Type B pancreatic cell (in vitro differentiated cells): Measurements from ENCODE around the gene SLC18B1. TPM values are rescaled to one million over a fixed set of nuclear protein-coding genes. Genes with fewer than 3 reads are reported as not detected.
A peak's percentile ranks its signal among the peaks of the same experiment; 100 is the strongest.

Source experiments
- DNase-seq: peaks from one replicate; pipeline ENCODE4 v3.0.0; 2021; ENCODE audit warnings: mixed read lengths; ENCODE audit not compliant: unreplicated experiment; ENCODE audit errors: extremely low spot score
- H3K27ac Mint-ChIP-seq: 2 replicates; pipeline ENCODE4 v1.8.0; 2021; ENCODE audit warnings: mild to moderate bottlenecking, mixed read lengths
- H3K27me3 Mint-ChIP-seq: 2 replicates; pipeline ENCODE4 v1.8.0; 2021; ENCODE audit warnings: mixed read lengths
- H3K36me3 Mint-ChIP-seq: 2 replicates; pipeline ENCODE4 v1.8.0; 2021; ENCODE audit warnings: mixed read lengths
- H3K4me1 Mint-ChIP-seq: one replicate; pipeline ENCODE4 v1.8.0; 2021; ENCODE audit warnings: mixed read lengths; ENCODE audit not compliant: unreplicated experiment
- H3K4me3 Mint-ChIP-seq: 2 replicates; pipeline ENCODE4 v1.8.0; 2021; ENCODE audit warnings: mild to moderate bottlenecking, mixed read lengths
- H3K9me3 Mint-ChIP-seq: 2 replicates; pipeline ENCODE4 v1.8.0; 2021; ENCODE audit warnings: mixed read lengths
- total RNA-seq: library from RNA; stranded (reverse); gene quantifications from 2 replicates; pipeline ENCODE4 v1.2.1, GENCODE V29; 2021; ENCODE audit warnings: low replicate concordance
- TF ChIP-seq, protein P1 (sequence below): fragments of 200-600 bp; sonication (generic); conservative IDR thresholded peaks from 2 replicates; pipeline ENCODE4 v1.5.0; 2021; ENCODE audit warnings: antibody characterized with exemption, mild to moderate bottlenecking

Gene SLC18B1
- total RNA-seq, 1 donor from 2014 or later = 19.3 TPM

GRCh38 chr6:132820629-132821381, 22.4 kb upstream of the SLC18B1 start:
- peak overlapping the region; percentile 19 for H3K27ac Mint-ChIP-seq

GRCh38 chr6:132819405-132820161, 21.1 kb upstream of the SLC18B1 start:
- Mint-ChIP-seq H3K36me3 (peaks cover 49% of the 10 kb centered on the region), H3K4me1 (peaks cover 38% of the 10 kb centered on the region), H3K9me3 (no peaks in the 10 kb centered on the region), H3K4me3 (peak overlapping the region; percentile 30), H3K27me3 (peaks cover under 1% of the 10 kb centered on the region), H3K27ac (peak overlapping the region; percentile 79)
- TF ChIP-seq, protein P1, sequence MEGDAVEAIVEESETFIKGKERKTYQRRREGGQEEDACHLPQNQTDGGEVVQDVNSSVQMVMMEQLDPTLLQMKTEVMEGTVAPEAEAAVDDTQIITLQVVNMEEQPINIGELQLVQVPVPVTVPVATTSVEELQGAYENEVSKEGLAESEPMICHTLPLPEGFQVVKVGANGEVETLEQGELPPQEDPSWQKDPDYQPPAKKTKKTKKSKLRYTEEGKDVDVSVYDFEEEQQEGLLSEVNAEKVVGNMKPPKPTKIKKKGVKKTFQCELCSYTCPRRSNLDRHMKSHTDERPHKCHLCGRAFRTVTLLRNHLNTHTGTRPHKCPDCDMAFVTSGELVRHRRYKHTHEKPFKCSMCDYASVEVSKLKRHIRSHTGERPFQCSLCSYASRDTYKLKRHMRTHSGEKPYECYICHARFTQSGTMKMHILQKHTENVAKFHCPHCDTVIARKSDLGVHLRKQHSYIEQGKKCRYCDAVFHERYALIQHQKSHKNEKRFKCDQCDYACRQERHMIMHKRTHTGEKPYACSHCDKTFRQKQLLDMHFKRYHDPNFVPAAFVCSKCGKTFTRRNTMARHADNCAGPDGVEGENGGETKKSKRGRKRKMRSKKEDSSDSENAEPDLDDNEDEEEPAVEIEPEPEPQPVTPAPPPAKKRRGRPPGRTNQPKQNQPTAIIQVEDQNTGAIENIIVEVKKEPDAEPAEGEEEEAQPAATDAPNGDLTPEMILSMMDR = no peak
- no peak for DNase-seq

More at GRCh38 chr6:132820629-132821381, 22.4 kb upstream of the SLC18B1 start:
- Mint-ChIP-seq H3K4me3 (no peak overlapping the region), H3K4me1 (peaks cover 38% of the 10 kb centered on the region), H3K36me3 (peaks cover 38% of the 10 kb centered on the region), H3K9me3 (no peaks in the 10 kb centered on the region), H3K27me3 (no peaks in the 10 kb centered on the region)
- no peak for DNase-seq
- TF ChIP-seq, protein P1 = no peak

- H3K9me3 Mint-ChIP-seq = no peaks in the 10 kb centered on the region
- H3K4me1 Mint-ChIP-seq = peaks cover 40% of the 10 kb centered on the region
- peaks cover 54% of the 10 kb centered on the region for H3K36me3 Mint-ChIP-seq
- H3K27ac Mint-ChIP-seq = peak overlapping the region; percentile 79
- H3K4me3 Mint-ChIP-seq = peak overlapping the region; percentile 75
- peaks cover 5% of the 10 kb centered on the region for H3K27me3 Mint-ChIP-seq
- TF ChIP-seq, protein P1 = no peak
- no peak for DNase-seq
Measured at GRCh38 chr6:132818404-132819359, 20.2 kb upstream of the SLC18B1 start.

- H3K36me3 Mint-ChIP-seq = peaks cover 54% of the 10 kb centered on the region
- peaks cover 5% of the 10 kb centered on the region for H3K27me3 Mint-ChIP-seq
- H3K9me3 Mint-ChIP-seq = no peaks in the 10 kb centered on the region
- H3K4me3 Mint-ChIP-seq = peak overlapping the region; percentile 75
- peaks cover 47% of the 10 kb centered on the region for H3K4me1 Mint-ChIP-seq
- no peak for DNase-seq
- H3K27ac Mint-ChIP-seq = peak overlapping the region; percentile 79
- TF ChIP-seq, protein P1 = no peak
Measured at GRCh38 chr6:132817554-132818403, 19.3 kb upstream of the SLC18B1 start.
